ENCODE results near the gene FAM43A. TPM values are rescaled to one million over a fixed set of nuclear protein-coding genes. Genes with fewer than 3 reads are reported as not detected.

Gene FAM43A
- total and polyA plus RNA-seq, 9 of the 15 experiments (the other 6 are each of a cell fraction or from before 2014, with no cell fraction given): 0.03 to 1.2 (median 0.21) TPM

- H3K9ac ChIP-seq (ENCODE audit: insufficient read depth in 1 of 2, low read depth in 2 of 2, low read length in 2 of 2): no peak overlapping the region
- intact Hi-C loops (cut with micrococcal nuclease) (no loop called here), in situ Hi-C loops (cut with MboI) (no loop called here)
- no peak overlapping the region for H3K4me3 ChIP-seq
- WGBS (ENCODE audit: insufficient coverage, low coverage, missing lambda C conversion rate): 0% methylated on average over 2 of the region's 2 CpGs
- no peak overlapping the region for H3K27ac ChIP-seq (ENCODE audit: extremely low read depth, low read depth, low read length)
- ChIA-PET CTCF (ENCODE audit: low intra/inter-chr PET ratio) (no interaction called here), POLR2A (no interaction called here)
- H4K20me1 ChIP-seq (replicated peaks; ENCODE audit: control insufficient read depth, insufficient read depth, low read length): 0 out of 2 replicates have a peak, but pooled peaks cover under 1% of the 10 kb centered on the region
- no peak overlapping the region for H2AFZ ChIP-seq (ENCODE audit: low read depth, low read length)
- ATAC-seq (no peak), FAIRE-seq (no peak), DNase-seq (ENCODE audit: extremely low read depth in 1 of 4, low spot score in 3 of 4) (no peak)
- H3K4me2 ChIP-seq (ENCODE audit: insufficient read depth, low read length): no peak overlapping the region
- no peaks in the 10 kb centered on the region for H3K36me3 ChIP-seq (ENCODE audit: control insufficient read depth, insufficient read depth, low read length)
- no peaks in the 10 kb centered on the region for H3K9me1 ChIP-seq (ENCODE audit: control insufficient read depth, insufficient read depth, low read length)
- TF ChIP-seq ASH1L (IDR thresholded peaks at IDR 0.05; ENCODE audit: borderline replicate concordance, low read depth, partially characterized antibody) (no peak), CEBPG (CRISPR knock-in tag; IDR thresholded peaks at IDR 0.05) (no peak), CEBPG (tag; conservative IDR thresholded peaks at IDR 0.05 in 1 of 2, IDR thresholded peaks at IDR 0.05 in 1 of 2) (no peak), MCM3 (IDR thresholded peaks at IDR 0.05) (no peak), ARID4B (CRISPR knock-in tag; IDR thresholded peaks at IDR 0.05) (no peak), HNRNPUL1 (IDR thresholded peaks at IDR 0.05; ENCODE audit: low read length) (no peak), HES1 (IDR thresholded peaks at IDR 0.05; ENCODE audit: low read depth) (no peak)
- TF ChIP-seq, protein P1, sequence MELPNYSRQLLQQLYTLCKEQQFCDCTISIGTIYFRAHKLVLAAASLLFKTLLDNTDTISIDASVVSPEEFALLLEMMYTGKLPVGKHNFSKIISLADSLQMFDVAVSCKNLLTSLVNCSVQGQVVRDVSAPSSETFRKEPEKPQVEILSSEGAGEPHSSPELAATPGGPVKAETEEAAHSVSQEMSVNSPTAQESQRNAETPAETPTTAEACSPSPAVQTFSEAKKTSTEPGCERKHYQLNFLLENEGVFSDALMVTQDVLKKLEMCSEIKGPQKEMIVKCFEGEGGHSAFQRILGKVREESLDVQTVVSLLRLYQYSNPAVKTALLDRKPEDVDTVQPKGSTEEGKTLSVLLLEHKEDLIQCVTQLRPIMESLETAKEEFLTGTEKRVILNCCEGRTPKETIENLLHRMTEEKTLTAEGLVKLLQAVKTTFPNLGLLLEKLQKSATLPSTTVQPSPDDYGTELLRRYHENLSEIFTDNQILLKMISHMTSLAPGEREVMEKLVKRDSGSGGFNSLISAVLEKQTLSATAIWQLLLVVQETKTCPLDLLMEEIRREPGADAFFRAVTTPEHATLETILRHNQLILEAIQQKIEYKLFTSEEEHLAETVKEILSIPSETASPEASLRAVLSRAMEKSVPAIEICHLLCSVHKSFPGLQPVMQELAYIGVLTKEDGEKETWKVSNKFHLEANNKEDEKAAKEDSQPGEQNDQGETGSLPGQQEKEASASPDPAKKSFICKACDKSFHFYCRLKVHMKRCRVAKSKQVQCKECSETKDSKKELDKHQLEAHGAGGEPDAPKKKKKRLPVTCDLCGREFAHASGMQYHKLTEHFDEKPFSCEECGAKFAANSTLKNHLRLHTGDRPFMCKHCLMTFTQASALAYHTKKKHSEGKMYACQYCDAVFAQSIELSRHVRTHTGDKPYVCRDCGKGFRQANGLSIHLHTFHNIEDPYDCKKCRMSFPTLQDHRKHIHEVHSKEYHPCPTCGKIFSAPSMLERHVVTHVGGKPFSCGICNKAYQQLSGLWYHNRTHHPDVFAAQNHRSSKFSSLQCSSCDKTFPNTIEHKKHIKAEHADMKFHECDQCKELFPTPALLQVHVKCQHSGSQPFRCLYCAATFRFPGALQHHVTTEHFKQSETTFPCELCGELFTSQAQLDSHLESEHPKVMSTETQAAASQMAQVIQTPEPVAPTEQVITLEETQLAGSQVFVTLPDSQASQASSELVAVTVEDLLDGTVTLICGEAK (IDR thresholded peaks at IDR 0.05): no peak
- TF ChIP-seq, protein P1 (CRISPR knock-in tag; IDR thresholded peaks at IDR 0.05): no peak
- peaks cover 44 to 50% of the 10 kb centered on the region in 2 experiments for H3K27me3 ChIP-seq (ENCODE audit: control insufficient read depth in 2 of 2, insufficient read depth in 2 of 2, low read length in 2 of 2)
- no TSS peak for BruUV-seq (replicated peaks)
- no peaks in the 10 kb centered on the region for H3K4me1 ChIP-seq (replicated peaks in 1 of 2; ENCODE audit: control insufficient read depth in 2 of 2, insufficient read depth in 2 of 2, low read length in 2 of 2)
- H3K9me3 ChIP-seq (replicated peaks; ENCODE audit: control insufficient read depth, insufficient read depth, low read depth, low read length): no peaks in the 10 kb centered on the region
- no peaks in the 10 kb centered on the region for H3K79me2 ChIP-seq (ENCODE audit: control insufficient read depth, insufficient read depth, low read length)
These were observed 43.3 kb downstream of the FAM43A start for GRCh38 chr3:194728986-194729385.

All from K562 (cell line).